B cell (primary cell): ENCODE measurements around the gene CD180.

Experiments used
- CTCF ChIP-seq: fragments of 200-600 bp; IDR thresholded peaks from one replicate; pipeline ENCODE4 v1.8.0; 2022; ENCODE audit warnings: antibody characterized with exemption, mild to moderate bottlenecking
- EZH2 ChIP-seq: IDR thresholded peaks from 2 replicates; pipeline ENCODE4 v1.6.1; 2012; ENCODE audit warnings: borderline replicate concordance, low read depth, mild to moderate bottlenecking, moderate library complexity, low read length; ENCODE audit not compliant: insufficient read depth, poor library complexity, severe bottlenecking

- no peak for TF ChIP-seq CTCF
- no peak for TF ChIP-seq EZH2
These were observed 18.5 kb downstream of the CD180 start for GRCh38 chr5:67178085-67178484.
